Keratinocyte (primary cell): Measurements from ENCODE around the gene PRLR. TPM values are rescaled to one million over a fixed set of nuclear protein-coding genes. Genes with fewer than 3 reads are reported as not detected.

Experiments
- DNase-seq: peaks from one replicate; pipeline ENCODE4 v3.0.0-alpha.2; 2011; ENCODE audit warnings: low read depth, missing footprints, low spot score
- FAIRE-seq: peaks from 2 replicates; lab custom pipeline; 2011; peaks lifted over from hg19 to GRCh38; lab: Jason Lieb, UNC
- H2AFZ ChIP-seq: 2 replicates; pipeline ENCODE4 v1.6.0; 2012; ENCODE audit warnings: low read length, control low read depth, inconsistent platforms; ENCODE audit not compliant: control insufficient read depth
- H3K27ac ChIP-seq: 2 replicates; pipeline ENCODE4 v1.5.1; 2011; ENCODE audit warnings: low read length; ENCODE audit not compliant: control insufficient read depth, insufficient read depth
- H3K27me3 ChIP-seq: 3 replicates; pipeline ENCODE4 v1.6.0; 2011; ENCODE audit warnings: low read length; ENCODE audit not compliant: control insufficient read depth, insufficient read depth; ENCODE audit errors: extremely low read depth
- H3K36me3 ChIP-seq, 2 experiments: 2 replicates in 1 of 2; 3 replicates in 1 of 2; pipeline ENCODE4 v1.5.1; 2011; ENCODE audit warnings: low read length in 2 of 2, mild to moderate bottlenecking in 1 of 2; ENCODE audit not compliant: control insufficient read depth in 2 of 2, insufficient read depth in 2 of 2; ENCODE audit errors: extremely low read depth in 1 of 2
- H3K4me1 ChIP-seq: 3 replicates; pipeline ENCODE4 v1.5.1; 2011; ENCODE audit warnings: low read length; ENCODE audit not compliant: control insufficient read depth, insufficient read depth; ENCODE audit errors: extremely low read depth
- H3K4me2 ChIP-seq: 3 replicates; pipeline ENCODE4 v1.6.0; 2011; ENCODE audit warnings: low read depth, low read length; ENCODE audit not compliant: control insufficient read depth, insufficient read depth; ENCODE audit errors: extremely low read depth
- H3K4me3 ChIP-seq, 3 experiments: fragments of 200-600 bp in 1 of 3; sonication (generic) in 1 of 3; 2 replicates in 2 of 3; 3 replicates in 1 of 3; pipeline ENCODE4 v1.5.1; 2011 to 2016; ENCODE audit warnings: low read length in 3 of 3, mild to moderate bottlenecking in 3 of 3, control low read depth in 2 of 3, inconsistent platforms in 1 of 3, low read depth in 1 of 3, mixed read lengths in 1 of 3, mixed run types in 1 of 3, moderate library complexity in 1 of 3; ENCODE audit not compliant: control insufficient read depth in 2 of 3, insufficient read depth in 2 of 3; ENCODE audit errors: extremely low read depth in 1 of 3
- H3K79me2 ChIP-seq: 2 replicates; pipeline ENCODE4 v1.6.0; 2012; ENCODE audit warnings: low read length; ENCODE audit not compliant: control insufficient read depth, insufficient read depth
- H3K9ac ChIP-seq: 3 replicates; pipeline ENCODE4 v1.6.0; 2011; ENCODE audit warnings: low read length; ENCODE audit not compliant: control insufficient read depth, insufficient read depth; ENCODE audit errors: extremely low read depth
- H3K9me1 ChIP-seq: 3 replicates; pipeline ENCODE4 v1.6.0; 2011; ENCODE audit warnings: low read length; ENCODE audit not compliant: control insufficient read depth, insufficient read depth; ENCODE audit errors: extremely low read depth
- H3K9me3 ChIP-seq: 2 replicates; pipeline ENCODE4 v1.5.1; 2012; ENCODE audit warnings: low read depth, low read length; ENCODE audit not compliant: control insufficient read depth
- H4K20me1 ChIP-seq: 3 replicates; pipeline ENCODE4 v1.6.0; 2011; ENCODE audit warnings: low read length; ENCODE audit not compliant: control insufficient read depth, insufficient read depth; ENCODE audit errors: extremely low read depth
- EZH2 ChIP-seq: IDR thresholded peaks from one replicate; pipeline ENCODE4 v1.6.1; 2012; ENCODE audit warnings: inconsistent platforms, mild to moderate bottlenecking, low read length, moderate library complexity
- dilution Hi-C: fragments of 300-500 bp; cut with MboI; formaldehyde crosslinking; loops from one replicate; pipeline ENCODE4 v1.7.0; 2020; ENCODE audit warnings: low sequenced_read_pairs; ENCODE audit not compliant: extremely low pct_ligation_motif_present
- polyA plus RNA-seq, 5 experiments: library from polyadenylated mRNA; depleted of rRNA in 3 of 5; stranded (reverse) in 3 of 5; stranded (forward) in 1 of 5; unstranded in 1 of 5; fragments of >200 nt; gene quantifications; 1 replicate in 1 of 5; 2 replicates in 3 of 5; 3 replicates in 1 of 5; pipeline versions ENCODE4 v1.2.1 to v1.2.3, GENCODE V29; 2011 to 2012; ENCODE audit warnings: missing spikeins in 2 of 5, low read depth in 1 of 5, low replicate concordance in 1 of 5
- TF ChIP-seq, protein P1 (sequence below), 3 experiments: IDR thresholded peaks in 1 of 3; conservative IDR thresholded peaks in 1 of 3; optimal IDR thresholded peaks in 1 of 3; 2 replicates in 2 of 3; 3 replicates in 1 of 3; pipeline versions ENCODE3 to v1.5.1; 2011; ENCODE audit warnings: low read length in 3 of 3, mild to moderate bottlenecking in 3 of 3, moderate library complexity in 2 of 3, control low read depth in 1 of 3, inconsistent platforms in 1 of 3; ENCODE audit not compliant: insufficient read depth in 2 of 3; ENCODE audit errors: extremely low read depth in 1 of 3

The PRLR gene
- polyA plus RNA-seq, 1 donor (not counting 4 experiments of a cell fraction or from before 2014, with no cell fraction given), result 0.04 TPM

DNA sequence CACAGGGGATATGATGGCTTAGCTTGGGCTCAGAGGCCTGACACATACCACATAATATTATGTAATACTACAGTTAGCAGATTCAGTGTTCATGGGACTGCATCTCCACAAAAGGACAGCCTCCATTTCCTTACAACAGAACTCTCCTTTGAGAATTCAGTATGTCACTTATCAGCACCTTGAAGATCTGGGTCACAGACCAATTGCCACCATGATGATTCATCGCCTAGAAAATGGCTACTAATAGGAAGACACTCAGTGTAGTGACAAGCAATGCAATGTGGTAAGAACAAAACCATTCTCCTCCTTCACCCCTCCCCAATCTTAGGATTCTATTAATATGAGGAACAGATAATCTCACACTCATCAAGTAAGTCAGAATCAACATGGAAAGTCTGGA lies 38.7 kb upstream of the PRLR start:
- DNase-seq, result no peak
- TF ChIP-seq, protein P1, sequence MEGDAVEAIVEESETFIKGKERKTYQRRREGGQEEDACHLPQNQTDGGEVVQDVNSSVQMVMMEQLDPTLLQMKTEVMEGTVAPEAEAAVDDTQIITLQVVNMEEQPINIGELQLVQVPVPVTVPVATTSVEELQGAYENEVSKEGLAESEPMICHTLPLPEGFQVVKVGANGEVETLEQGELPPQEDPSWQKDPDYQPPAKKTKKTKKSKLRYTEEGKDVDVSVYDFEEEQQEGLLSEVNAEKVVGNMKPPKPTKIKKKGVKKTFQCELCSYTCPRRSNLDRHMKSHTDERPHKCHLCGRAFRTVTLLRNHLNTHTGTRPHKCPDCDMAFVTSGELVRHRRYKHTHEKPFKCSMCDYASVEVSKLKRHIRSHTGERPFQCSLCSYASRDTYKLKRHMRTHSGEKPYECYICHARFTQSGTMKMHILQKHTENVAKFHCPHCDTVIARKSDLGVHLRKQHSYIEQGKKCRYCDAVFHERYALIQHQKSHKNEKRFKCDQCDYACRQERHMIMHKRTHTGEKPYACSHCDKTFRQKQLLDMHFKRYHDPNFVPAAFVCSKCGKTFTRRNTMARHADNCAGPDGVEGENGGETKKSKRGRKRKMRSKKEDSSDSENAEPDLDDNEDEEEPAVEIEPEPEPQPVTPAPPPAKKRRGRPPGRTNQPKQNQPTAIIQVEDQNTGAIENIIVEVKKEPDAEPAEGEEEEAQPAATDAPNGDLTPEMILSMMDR (optimal IDR thresholded peaks at IDR 0.05 in 1 of 3, IDR thresholded peaks at IDR 0.05 in 1 of 3, conservative IDR thresholded peaks at IDR 0.05 in 1 of 3; ENCODE audit: extremely low read depth in 1 of 3, insufficient read depth in 2 of 3, low read length in 3 of 3), result no peak
- no peaks in the 10 kb centered on the region for H3K79me2 ChIP-seq
- H4K20me1 ChIP-seq, result no peaks in the 10 kb centered on the region
- H3K9ac ChIP-seq, result no peak overlapping the region
- H3K36me3 ChIP-seq, result no peaks in the 10 kb centered on the region
- dilution Hi-C loops, result no loop called here
- H3K4me2 ChIP-seq, result no peak overlapping the region
- H3K9me1 ChIP-seq, result no peaks in the 10 kb centered on the region
- H3K4me1 ChIP-seq, result no peaks in the 10 kb centered on the region
- no peak overlapping the region for H2AFZ ChIP-seq
- no peaks in the 10 kb centered on the region for H3K27me3 ChIP-seq
- no peaks in the 10 kb centered on the region for H3K9me3 ChIP-seq
- H3K27ac ChIP-seq, result no peak overlapping the region
- no peak overlapping the region for H3K4me3 ChIP-seq
- FAIRE-seq, result no peak

DNA sequence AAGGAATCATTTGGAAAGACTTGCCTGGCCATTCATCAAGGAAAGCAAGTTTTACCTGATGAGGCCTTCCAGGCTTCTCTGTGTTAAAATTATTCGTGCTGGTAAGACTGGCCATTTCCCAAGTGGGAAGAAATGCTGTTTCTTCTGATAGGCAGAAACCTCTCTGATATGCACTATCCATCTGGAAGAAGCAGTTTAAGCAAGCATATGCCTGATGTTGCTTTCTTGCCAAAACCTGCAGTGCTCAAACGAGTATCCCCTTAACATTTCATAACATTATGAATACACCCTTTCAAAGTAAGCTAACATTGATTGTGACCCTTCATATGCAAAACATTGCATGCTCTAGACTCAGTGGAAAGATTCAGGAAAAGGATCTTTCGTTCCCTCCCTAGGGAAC lies 36.0 kb upstream of the PRLR start:
- dilution Hi-C loops, result no loop called here
- no peak overlapping the region for H2AFZ ChIP-seq
- no peaks in the 10 kb centered on the region for H3K27me3 ChIP-seq
- H3K4me3 ChIP-seq, result no peak overlapping the region
- no peaks in the 10 kb centered on the region for H3K36me3 ChIP-seq
- no peak overlapping the region for H3K4me2 ChIP-seq
- no peak for TF ChIP-seq EZH2
- TF ChIP-seq, protein P1 (optimal IDR thresholded peaks at IDR 0.05 in 1 of 3, IDR thresholded peaks at IDR 0.05 in 1 of 3, conservative IDR thresholded peaks at IDR 0.05 in 1 of 3; ENCODE audit: extremely low read depth in 1 of 3, insufficient read depth in 2 of 3, low read length in 3 of 3), result no peak
- H3K4me1 ChIP-seq, result no peaks in the 10 kb centered on the region
- H3K9ac ChIP-seq, result no peak overlapping the region
- DNase-seq (no peak), FAIRE-seq (no peak)
- no peaks in the 10 kb centered on the region for H4K20me1 ChIP-seq
- no peaks in the 10 kb centered on the region for H3K9me3 ChIP-seq
- H3K27ac ChIP-seq, result no peak overlapping the region
- no peaks in the 10 kb centered on the region for H3K79me2 ChIP-seq
- H3K9me1 ChIP-seq, result no peaks in the 10 kb centered on the region
